ENCODE measurements around the gene DNASE1L1. TPM values are rescaled to one million over a fixed set of nuclear protein-coding genes. Genes with fewer than 3 reads are reported as not detected.

Gene DNASE1L1
- total and polyA plus RNA-seq, 2 of the 13 experiments (the other 11 are each of a cell fraction or from before 2014, with no cell fraction given): 4.7 to 12.3 TPM

- no peak for TF ChIP-seq PBX3 (CRISPR knock-in tag; IDR thresholded peaks at IDR 0.05; ENCODE audit: borderline replicate concordance)
- no peak for TF ChIP-seq ARID2 (CRISPR knock-in tag; IDR thresholded peaks at IDR 0.05; ENCODE audit: borderline replicate concordance)
- no peak for TF ChIP-seq ZNF282 (IDR thresholded peaks at IDR 0.05; ENCODE audit: partially characterized antibody)
- peak; percentile 68 for TF ChIP-seq CTCF (CRISPR knock-in tag; IDR thresholded peaks at IDR 0.05)
- no peak for TF ChIP-seq E2F2 (CRISPR knock-in tag; IDR thresholded peaks at IDR 0.05; ENCODE audit: borderline replicate concordance)
- 0 out of 2 replicates have a peak, but pooled peaks have one; percentile 30 for TF ChIP-seq PATZ1 (CRISPR knock-in tag; IDR thresholded peaks at IDR 0.05)
- TF ChIP-seq ATRX (CRISPR knock-in tag; IDR thresholded peaks at IDR 0.05; ENCODE audit: borderline replicate concordance): no peak
- no peak for TF ChIP-seq MAZ (IDR thresholded peaks at IDR 0.05; ENCODE audit: borderline replicate concordance, low read depth, low read length)
- TF ChIP-seq MAZ (CRISPR knock-in tag; IDR thresholded peaks at IDR 0.05; ENCODE audit: low read depth): peak; percentile 58; the same call in 1 of the 2 replicates
- TF ChIP-seq TFDP2 (CRISPR knock-in tag; IDR thresholded peaks at IDR 0.05): peak; percentile 79
- TF ChIP-seq ZNF414 (CRISPR knock-in tag; IDR thresholded peaks at IDR 0.05): no peak
- peak; percentile 78; the same call in 1 of the 2 replicates for TF ChIP-seq TFDP1 (CRISPR knock-in tag; IDR thresholded peaks at IDR 0.05; ENCODE audit: borderline replicate concordance)
- no peak for TF ChIP-seq ELF1 (CRISPR knock-in tag; IDR thresholded peaks at IDR 0.05)
- peak; percentile 17; the same call in 1 of the 2 replicates for TF ChIP-seq HOXA3 (CRISPR knock-in tag; IDR thresholded peaks at IDR 0.05)
- peak; percentile 27 for TF ChIP-seq YY1 (IDR thresholded peaks at IDR 0.05; ENCODE audit: insufficient read depth, insufficient replicate concordance, low read depth, low read length)
- TF ChIP-seq ZNF563 (CRISPR knock-in tag; IDR thresholded peaks at IDR 0.05): 0 out of 2 replicates have a peak, but pooled peaks have one; percentile 34
- TF ChIP-seq ZFX (CRISPR knock-in tag; IDR thresholded peaks at IDR 0.05; ENCODE audit: low read depth): peak; percentile 46; the same call in 1 of the 2 replicates
- 0 out of 2 replicates have a peak, but pooled peaks have one; percentile 23 for TF ChIP-seq ZNF776 (CRISPR knock-in tag; IDR thresholded peaks at IDR 0.05)
Observed at GRCh38 chrX:154374313-154375155, 34.5 kb downstream of the DNASE1L1 start, which contains the start of gene FLNA (continued).

Data from HepG2 (cell line).